MCF 10A (cell line): Measurements from ENCODE around the gene HELQ. TPM values are rescaled to one million over a fixed set of nuclear protein-coding genes. Genes with fewer than 3 reads are reported as not detected.
"Not testable (repeated sequence)": the region's sequence is repeated elsewhere in the genome, so short reads cannot be mapped to it uniquely, and the experiment has no call there.

Experiments
- BruUV-seq: library from RNA; stranded (reverse); fragments of 400-500 nt; replicated peaks from 2 replicates; lab custom pipeline; 2021; lab: Mats Ljungman, UMichigan
- CTCF ChIA-PET: fragments of 300-600 bp; sonication (Branson Sonifier 250); formaldehyde crosslinking; extraction: SDS; loops from one replicate; lab custom pipeline; 2021; ENCODE audit warnings: antibody characterized with exemption, inconsistent platforms; lab: Yijun Ruan, JAX
- POLR2A ChIA-PET: fragments of 300-600, 350-650 bp; sonication (Branson Sonifier 250); formaldehyde crosslinking; extraction: SDS; loops from one replicate; lab custom pipeline; 2020; ENCODE audit warnings: antibody characterized with exemption, inconsistent platforms; lab: Yijun Ruan, JAX
- DNase-seq: peaks from one replicate; pipeline ENCODE4 v3.0.0-alpha.2; 2018; ENCODE audit not compliant: unreplicated experiment
- H3K27ac Mint-ChIP-seq: one replicate; pipeline ENCODE4 v1.8.0; 2022; ENCODE audit warnings: mild to moderate bottlenecking, low read depth, mixed read lengths; ENCODE audit not compliant: unreplicated experiment
- H3K27me3 Mint-ChIP-seq: one replicate; pipeline ENCODE4 v1.8.0; 2022; ENCODE audit warnings: mixed read lengths; ENCODE audit not compliant: insufficient read depth, unreplicated experiment
- H3K36me3 Mint-ChIP-seq: one replicate; pipeline ENCODE4 v1.8.0; 2022; ENCODE audit warnings: mild to moderate bottlenecking, moderate library complexity, mixed read lengths; ENCODE audit not compliant: insufficient read depth, unreplicated experiment
- H3K4me1 Mint-ChIP-seq: one replicate; pipeline ENCODE4 v1.8.0; 2022; ENCODE audit warnings: mixed read lengths; ENCODE audit not compliant: insufficient read depth, unreplicated experiment
- H3K4me3 Mint-ChIP-seq: one replicate; pipeline ENCODE4 v1.8.0; 2022; ENCODE audit warnings: mild to moderate bottlenecking, moderate library complexity, mixed read lengths; ENCODE audit not compliant: unreplicated experiment
- H3K9me3 Mint-ChIP-seq: one replicate; pipeline ENCODE4 v1.8.0; 2022; ENCODE audit warnings: mixed read lengths; ENCODE audit not compliant: unreplicated experiment
- CTCF ChIP-seq: fragments of 200-600 bp; IDR thresholded peaks from one replicate; pipeline ENCODE4 v1.8.0; 2022; ENCODE audit warnings: antibody characterized with exemption, mild to moderate bottlenecking; ENCODE audit not compliant: unreplicated experiment
- intact Hi-C: fragments of 100-400 bp; cut with micrococcal nuclease; formaldehyde crosslinking; loops from 2 replicates; pipeline ENCODE4 v1.14.1; 2022
- total RNA-seq: library from RNA; stranded (reverse); gene quantifications from 2 replicates; pipeline ENCODE4 v1.2.3, GENCODE V29; 2022

The HELQ gene
- total RNA-seq, 1 experiment from 2014 or later = 12.8 TPM

- Mint-ChIP-seq H3K27ac (no peak overlapping the region), H3K4me1 (no peaks in the 10 kb centered on the region)
- no TSS peak for BruUV-seq
Observed at GRCh38 chr4:83417566-83417965, 38.1 kb downstream of the HELQ start.

DNA sequence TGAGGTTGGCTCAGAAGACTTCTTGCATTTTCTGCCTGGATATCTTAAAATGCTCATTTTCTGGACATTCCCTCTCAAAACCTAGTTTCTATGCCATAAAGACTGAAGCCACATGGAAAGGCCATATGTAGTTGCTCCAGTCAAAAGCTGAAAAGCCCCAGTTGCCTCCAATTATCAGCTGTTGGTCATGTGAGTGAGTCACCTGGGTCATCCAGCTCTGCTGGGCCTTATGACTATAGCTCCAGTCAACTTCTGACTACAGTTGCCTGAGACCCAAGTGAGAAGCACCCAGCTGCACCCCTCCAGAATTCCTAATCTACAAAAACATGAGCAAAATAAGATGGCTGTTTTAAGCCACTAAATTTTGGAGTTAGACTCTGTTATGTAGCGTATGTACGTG is 41.9 kb downstream of the HELQ start:
- H3K4me1 Mint-ChIP-seq = no peaks in the 10 kb centered on the region
- no peak for DNase-seq
- no peak for TF ChIP-seq CTCF
- ChIA-PET CTCF (interaction anchor here (1.0 to 1.4 kb wide), 2 partner anchors 9 to 52 kb away, joined by 3 read pairs; no protein-coding TSS in a partner anchor), POLR2A (no interaction called here)
- intact Hi-C loops = no loop called here
- H3K9me3 Mint-ChIP-seq = no peaks in the 10 kb centered on the region
- BruUV-seq = no TSS peak
- H3K27ac Mint-ChIP-seq = no peak overlapping the region
- no peak overlapping the region for H3K4me3 Mint-ChIP-seq
- H3K36me3 Mint-ChIP-seq = peaks cover 68% of the 10 kb centered on the region
- H3K27me3 Mint-ChIP-seq = no peaks in the 10 kb centered on the region

More at GRCh38 chr4:83417566-83417965, 38.1 kb downstream of the HELQ start:
- H3K4me3 Mint-ChIP-seq = no peak overlapping the region
- intact Hi-C loops = no loop called here
- POLR2A ChIA-PET = no interaction called here
- CTCF ChIA-PET = no interaction called here
- no peaks in the 10 kb centered on the region for H3K27me3 Mint-ChIP-seq
- DNase-seq = no peak
- H3K9me3 Mint-ChIP-seq = no peaks in the 10 kb centered on the region
- no peak for TF ChIP-seq CTCF
- H3K36me3 Mint-ChIP-seq = peaks cover 68% of the 10 kb centered on the region

- Mint-ChIP-seq H3K4me3 (no peak overlapping the region), H3K36me3 (peaks cover 38% of the 10 kb centered on the region), H3K27ac (no peak overlapping the region), H3K27me3 (no peaks in the 10 kb centered on the region), H3K9me3 (no peaks in the 10 kb centered on the region), H3K4me1 (no peaks in the 10 kb centered on the region)
- BruUV-seq = no TSS peak
- intact Hi-C loops = no loop called here
- ChIA-PET CTCF (no interaction called here), POLR2A (no interaction called here)
- DNase-seq = no peak
- TF ChIP-seq CTCF = no peak
Observed at GRCh38 chr4:83408908-83409307, 46.7 kb downstream of the HELQ start.

DNA sequence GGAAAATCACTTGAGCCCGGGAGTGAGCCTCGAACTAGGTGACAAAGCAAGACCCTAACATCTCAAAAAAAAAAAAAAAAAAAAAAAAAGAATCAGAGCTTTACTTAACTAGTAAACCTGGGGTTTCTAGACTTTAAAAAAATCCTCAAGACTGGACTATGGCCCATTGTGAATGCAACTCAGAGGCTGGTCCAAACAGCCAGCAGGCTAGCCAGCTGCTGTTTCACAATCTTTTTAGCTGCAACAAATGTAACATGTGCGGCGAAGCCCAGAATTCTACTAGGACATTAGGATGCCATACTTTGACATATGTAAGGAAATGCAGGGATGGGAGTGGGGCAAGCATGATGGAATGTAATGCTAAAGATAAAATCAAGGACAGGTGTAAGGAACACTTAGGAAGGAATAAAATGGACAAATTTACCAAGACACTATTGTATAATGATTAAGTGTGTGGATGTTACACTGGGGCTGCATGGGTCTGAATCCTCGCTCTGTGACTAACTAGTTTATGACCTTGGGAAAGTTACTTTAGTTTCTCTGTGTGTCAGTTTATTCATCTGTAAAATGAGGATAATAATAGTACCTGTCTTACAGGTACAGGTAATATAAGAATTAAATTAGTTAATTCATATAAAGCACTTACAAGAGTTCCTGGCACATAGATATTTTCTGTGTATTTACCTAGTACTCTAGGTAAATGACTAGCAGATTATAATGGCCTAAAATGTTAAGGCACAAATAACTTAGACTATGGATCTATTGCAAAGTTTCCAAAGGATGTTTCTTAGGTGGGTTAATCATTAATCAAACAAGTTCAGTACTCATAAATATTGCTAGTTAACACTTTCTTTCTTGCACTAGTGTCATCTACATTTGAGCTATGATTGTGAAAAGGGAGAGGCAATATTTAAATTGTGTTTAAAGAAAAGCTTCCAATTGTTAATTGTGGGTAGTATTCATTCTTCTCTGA is 49.5 kb downstream of the HELQ start:
- peaks cover 21% of the 10 kb centered on the region for H3K36me3 Mint-ChIP-seq
- no peak for DNase-seq
- ChIA-PET POLR2A (no interaction called here), CTCF (interaction anchor here (1.1 kb wide), 1 partner anchor 17 kb away, joined by 3 read pairs; no protein-coding TSS in a partner anchor)
- BruUV-seq = no TSS peak
- no peak overlapping the region for H3K4me3 Mint-ChIP-seq
- H3K4me1 Mint-ChIP-seq = no peaks in the 10 kb centered on the region
- H3K9me3 Mint-ChIP-seq = no peaks in the 10 kb centered on the region
- intact Hi-C loops = no loop called here
- H3K27me3 Mint-ChIP-seq = no peaks in the 10 kb centered on the region
- no peak for TF ChIP-seq CTCF
- no peak overlapping the region for H3K27ac Mint-ChIP-seq

GRCh38 chr4:83398158-83398557 is 57.5 kb downstream of the HELQ start:
- H3K4me1 Mint-ChIP-seq, POLR2A ChIA-PET, H3K27me3 Mint-ChIP-seq, H3K9me3 Mint-ChIP-seq, BruUV-seq, H3K4me3 Mint-ChIP-seq, CTCF ChIA-PET, H3K36me3 Mint-ChIP-seq, DNase-seq, H3K27ac Mint-ChIP-seq, intact Hi-C loops: not testable (repeated sequence)
